Eye (tissue), 1 donor: Measurements from ENCODE around the gene TMEM235.
A peak's percentile ranks its signal among the peaks of the same experiment; 100 is the strongest.
"Not testable (repeated sequence)": the region's sequence is repeated elsewhere in the genome, so short reads cannot be mapped to it uniquely, and the experiment has no call there.

Source experiments
- DNase-seq: peaks from one replicate; pipeline ENCODE4 v3.0.0-alpha.2; 2015

The TMEM235 gene

DNA sequence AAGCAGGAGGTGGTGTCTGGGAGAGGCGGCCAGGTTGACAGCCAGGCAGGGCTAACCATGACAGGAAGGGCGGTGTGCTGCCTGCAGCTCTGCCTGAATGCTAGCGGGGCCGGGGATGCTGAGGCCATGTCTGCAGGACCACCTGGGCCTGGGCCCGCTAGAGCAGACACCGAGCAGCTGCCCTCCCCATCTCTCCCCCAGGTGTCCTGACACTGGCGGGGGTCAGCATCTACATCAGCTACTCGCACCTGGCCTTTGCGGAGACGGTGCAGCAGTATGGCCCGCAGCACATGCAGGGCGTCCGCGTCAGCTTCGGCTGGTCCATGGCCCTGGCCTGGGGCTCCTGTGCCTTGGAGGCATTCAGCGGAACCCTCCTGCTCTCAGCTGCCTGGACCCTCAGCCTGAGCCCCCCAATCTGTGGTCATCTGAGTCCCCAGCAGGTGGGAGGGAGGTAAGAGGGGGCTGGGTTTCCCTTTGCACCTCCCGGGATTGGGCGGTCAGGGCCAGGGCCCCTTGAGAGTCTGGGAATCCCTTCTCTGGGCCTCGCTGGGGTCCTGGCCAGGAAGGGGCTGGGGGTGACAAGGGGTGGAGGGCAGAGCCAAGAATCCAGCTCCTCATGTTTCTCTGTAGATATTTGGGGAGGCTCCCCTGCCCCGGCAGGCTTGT, 7.5 kb downstream of the TMEM235 start:
- DNase-seq, result no peak

DNA sequence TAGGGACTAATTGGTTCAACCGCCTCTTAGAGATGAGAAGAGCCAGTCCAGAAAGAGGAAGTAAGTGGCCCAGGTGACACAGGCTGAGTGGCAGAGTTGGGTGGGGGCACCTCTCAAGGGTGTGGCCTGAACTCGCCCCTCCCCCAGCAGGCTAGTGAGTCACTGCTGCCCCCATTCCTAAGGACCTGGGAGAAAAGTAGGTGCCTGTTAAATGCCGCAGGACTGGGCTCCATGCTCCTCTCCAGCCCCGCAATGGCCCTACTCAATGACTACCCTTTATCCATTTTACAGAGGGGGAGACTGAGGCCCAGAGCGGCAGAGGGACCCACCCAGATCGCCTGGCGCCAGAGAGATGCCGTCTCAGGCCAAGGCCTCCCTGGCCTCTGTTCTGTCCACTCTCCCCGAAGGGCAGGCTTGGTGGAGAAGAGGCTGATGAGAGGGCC, 8.1 kb downstream of the TMEM235 start:
- DNase-seq, result no peak

DNA sequence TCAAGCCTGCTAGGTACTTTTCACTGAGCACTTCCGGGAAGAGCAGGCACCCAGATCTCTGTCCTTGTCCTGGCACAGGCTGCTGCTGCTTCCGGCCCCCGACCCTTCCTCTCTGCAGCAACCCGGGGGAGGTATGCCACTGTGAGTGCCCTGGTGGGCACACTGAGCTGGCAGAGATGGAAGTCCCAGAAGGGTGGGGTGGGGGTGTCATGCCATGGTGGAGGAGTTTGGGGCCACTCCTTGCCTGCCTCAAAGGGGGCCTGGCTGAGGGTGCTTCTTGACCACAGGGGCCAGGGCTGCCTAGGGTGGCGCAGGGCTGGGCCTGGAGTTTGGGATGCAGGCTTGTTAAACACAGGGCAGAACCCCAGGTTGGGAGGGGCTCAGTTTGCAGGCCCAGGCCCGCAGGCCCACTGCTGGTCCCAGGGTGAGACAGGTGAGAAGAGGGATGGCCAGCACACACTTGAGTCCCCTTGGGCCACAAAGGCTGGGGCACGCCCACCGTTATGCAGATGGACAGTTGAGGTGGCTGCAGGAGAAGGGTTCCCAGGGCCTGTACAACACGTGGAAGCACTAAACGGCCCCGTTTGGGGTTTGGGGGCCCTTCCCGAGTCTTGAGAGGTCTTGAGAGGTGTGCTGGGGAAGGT, 8.7 kb downstream of the TMEM235 start:
- DNase-seq, result no peak

DNA sequence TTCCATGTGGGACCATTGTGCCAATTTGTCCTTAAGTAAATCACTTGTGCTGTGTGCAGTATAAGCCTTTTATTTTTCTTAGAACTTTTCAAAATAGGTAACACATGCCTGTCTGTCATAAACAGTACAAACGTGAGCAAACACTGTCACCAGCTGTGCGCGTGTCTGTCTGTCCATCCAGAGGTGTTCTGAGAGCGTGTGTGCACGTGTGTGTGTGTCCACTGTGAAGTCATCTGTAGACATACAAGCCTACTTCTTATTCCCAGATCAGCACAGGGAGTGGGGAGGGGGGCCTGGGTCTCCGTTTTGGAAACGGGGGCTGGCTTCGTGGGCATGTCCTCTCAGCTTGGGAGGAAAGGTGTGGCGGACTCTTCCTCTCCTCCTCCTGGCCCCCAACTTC, 9.4 kb downstream of the TMEM235 start:
- no peak for DNase-seq

DNA sequence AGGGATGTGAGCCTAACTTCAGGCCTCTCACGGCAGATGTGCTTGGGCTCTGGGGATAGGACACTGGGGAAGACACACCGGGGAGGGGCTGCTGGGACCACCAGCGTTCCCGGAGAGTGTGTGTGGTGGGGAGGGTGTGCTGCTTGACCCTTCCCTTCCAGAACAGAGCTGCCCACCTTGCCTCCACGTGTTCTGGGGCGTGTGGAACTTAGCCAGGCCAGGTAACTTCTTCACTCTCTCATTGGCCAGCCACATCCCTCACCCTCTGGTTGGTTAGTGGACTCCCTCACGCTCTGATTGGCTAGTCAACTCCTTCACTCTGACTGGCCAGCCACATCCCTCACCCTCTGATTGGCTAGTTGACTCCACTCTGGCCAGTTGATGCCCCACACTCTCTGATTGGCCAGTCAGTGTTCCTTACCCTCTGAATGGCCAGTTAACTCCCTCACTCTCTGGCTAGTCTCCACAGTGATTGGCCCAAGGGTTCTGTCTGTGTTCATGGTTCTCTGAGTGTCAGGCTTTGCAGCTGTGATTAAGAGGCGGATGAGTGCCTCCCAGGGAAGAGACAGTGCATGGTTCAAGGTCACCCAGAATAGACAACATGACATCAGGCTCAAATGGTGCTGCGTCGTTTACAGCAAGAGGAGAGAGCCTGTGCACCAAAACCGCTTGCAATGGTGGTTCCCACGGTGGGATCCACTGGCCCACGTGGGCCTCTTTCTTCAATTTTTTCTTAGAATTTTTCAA, 10.0 kb downstream of the TMEM235 start:
- peak; percentile 67 for DNase-seq

- DNase-seq, result no peak
These were observed 10.8 kb downstream of the TMEM235 start for GRCh38 chr17:78242024-78242742.

- no peak for DNase-seq
These were observed 15.9 kb downstream of the TMEM235 start for GRCh38 chr17:78247304-78247703.

- DNase-seq, result no peak
These were observed 16.9 kb downstream of the TMEM235 start for GRCh38 chr17:78248051-78248914.

DNA sequence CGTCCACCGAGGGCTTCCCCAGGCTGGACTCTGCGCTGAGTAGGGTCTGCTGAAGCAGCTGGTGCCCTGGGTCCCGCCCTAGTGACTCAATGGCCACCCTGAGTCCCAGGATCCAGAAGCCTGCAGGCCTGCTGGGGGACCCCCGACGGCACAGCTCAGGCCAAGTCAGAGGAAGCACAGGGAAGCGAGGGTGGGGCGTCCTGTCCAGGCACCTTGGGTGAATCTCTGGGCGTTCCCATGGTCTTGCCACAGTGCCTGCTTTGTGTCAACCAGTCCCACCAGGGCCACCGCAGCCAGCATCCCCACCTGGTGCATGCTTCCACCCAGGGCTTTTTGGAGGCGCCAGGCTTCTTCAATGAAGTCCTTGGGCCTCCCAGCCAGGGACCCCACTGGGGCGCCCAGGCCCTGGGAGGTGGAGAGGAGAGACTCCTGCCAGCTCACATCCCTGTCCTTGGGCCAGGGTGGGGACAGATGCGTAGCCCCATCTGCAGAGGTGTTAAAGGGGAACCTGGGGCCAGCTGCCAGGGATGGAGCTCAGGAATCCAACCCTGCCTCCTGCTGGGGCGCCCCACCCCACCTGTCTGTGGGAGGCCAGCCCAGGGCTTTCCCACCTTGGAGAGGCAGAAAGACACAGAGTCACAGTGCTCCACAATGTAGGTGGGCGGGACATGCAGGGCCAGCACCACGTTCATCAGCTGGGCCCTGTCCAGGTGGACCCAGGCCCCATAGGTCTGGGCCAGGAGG, 17.8 kb downstream of the TMEM235 start:
- no peak for DNase-seq

GRCh38 chr17:78249818-78250806, 18.7 kb downstream of the TMEM235 start:
- DNase-seq, result no peak

GRCh38 chr17:78250891-78251772, 19.7 kb downstream of the TMEM235 start:
- peak; percentile 94 for DNase-seq

DNA sequence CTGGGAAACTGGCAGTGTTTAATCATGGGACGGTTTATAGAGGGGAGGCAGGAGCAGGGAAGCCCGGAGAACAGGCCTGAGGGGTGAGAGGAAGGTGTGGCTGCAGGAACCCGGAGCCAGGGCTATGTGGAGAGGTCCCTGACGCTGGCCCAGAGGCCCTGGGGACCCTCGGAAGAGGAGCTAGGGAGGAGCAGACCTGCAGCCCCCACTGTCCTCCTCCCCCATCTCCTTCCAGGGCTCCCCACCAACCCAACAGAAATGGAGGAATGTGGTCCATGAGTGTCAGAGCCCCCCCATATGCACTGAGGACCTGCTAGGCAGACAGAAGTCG, 20.3 kb downstream of the TMEM235 start:
- no peak for DNase-seq

- DNase-seq, result no peak
These were observed 20.7 kb downstream of the TMEM235 start for GRCh38 chr17:78252111-78252634.

- no peak for DNase-seq
These were observed 21.5 kb downstream of the TMEM235 start for GRCh38 chr17:78252701-78253635.

DNA sequence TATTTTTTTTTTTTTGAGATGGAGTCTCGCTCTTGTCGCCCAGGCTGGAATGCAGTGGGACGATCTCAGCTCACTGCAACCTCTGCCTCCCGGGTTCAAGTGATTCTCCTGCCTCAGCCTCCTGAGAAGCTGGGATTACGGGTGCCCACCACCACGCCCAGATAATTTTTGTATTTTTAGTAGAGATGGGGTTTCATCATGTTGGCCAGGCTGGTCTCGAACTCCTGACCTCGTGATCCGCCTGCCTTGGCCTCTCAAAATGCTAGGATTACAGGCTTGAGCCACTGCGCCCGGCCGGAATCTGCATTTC, 22.2 kb downstream of the TMEM235 start:
- not testable (repeated sequence) for DNase-seq

DNA sequence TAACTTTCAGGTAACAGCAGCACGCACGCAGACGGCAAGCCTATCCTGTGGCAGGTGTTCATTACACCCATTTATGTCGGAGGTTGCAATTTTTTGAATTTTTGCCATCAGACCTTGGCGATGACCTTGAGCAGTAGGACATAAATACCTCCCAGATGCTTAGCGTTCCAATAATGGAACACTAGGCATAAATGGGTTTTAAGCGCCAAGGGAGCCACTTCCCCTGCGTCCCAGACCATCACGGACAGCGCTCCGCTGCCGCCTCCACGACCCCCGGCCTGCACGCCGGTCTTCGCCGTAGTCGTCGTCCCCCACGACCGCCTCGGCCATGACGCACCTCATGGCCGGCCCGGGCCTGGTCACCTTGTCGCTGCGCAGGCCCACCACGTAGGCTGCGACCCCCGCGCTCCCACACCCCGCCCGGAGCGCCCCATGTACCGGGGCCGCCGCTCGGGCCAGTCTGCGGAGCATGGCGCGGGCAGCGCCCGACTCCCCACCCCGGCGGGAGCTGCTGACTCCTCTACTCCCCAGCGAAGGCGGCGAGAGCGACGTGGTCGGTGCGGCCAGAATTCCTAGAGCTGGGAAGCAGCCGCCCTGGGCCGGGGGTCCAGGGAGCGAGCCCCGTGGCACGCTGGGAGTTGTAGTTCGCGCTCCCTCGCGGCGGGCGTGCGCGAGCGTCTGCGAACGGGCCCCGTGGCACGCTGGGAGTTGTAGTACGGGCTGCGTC, 22.7 kb downstream of the TMEM235 start:
- DNase-seq, result peak; percentile 96

DNA sequence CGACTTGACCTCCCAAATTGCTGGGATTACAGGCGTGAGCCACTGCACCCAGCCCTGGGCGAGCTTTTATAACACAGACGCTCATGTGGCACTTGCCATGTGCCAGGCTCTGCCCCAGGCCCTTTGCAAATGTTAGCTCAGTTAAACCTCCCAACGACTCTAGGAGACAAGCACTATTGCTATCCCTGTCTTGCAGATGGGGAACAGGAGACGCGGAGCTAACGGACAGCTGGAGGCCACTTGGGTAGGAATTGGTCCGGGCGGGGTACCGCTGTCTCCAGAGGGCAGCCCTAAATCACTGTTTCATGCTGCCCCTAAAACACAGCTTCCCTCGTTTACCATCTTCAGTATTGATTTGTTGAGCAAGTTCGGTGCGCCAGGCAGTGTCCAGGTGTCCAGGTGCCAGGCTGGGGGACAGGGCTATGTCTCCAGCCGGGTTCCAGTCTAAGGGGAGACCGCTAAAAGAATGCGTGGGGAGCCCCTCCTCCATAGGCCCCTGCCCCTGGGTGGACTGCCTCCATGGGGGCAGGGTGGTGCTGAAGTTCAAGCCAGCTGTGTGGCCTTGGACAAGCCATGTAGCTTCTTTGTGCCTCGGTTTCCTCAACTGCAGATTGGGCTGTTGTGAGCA, 23.7 kb downstream of the TMEM235 start:
- DNase-seq, result no peak
